ENCODE results near the gene TRIM17.

DNA sequence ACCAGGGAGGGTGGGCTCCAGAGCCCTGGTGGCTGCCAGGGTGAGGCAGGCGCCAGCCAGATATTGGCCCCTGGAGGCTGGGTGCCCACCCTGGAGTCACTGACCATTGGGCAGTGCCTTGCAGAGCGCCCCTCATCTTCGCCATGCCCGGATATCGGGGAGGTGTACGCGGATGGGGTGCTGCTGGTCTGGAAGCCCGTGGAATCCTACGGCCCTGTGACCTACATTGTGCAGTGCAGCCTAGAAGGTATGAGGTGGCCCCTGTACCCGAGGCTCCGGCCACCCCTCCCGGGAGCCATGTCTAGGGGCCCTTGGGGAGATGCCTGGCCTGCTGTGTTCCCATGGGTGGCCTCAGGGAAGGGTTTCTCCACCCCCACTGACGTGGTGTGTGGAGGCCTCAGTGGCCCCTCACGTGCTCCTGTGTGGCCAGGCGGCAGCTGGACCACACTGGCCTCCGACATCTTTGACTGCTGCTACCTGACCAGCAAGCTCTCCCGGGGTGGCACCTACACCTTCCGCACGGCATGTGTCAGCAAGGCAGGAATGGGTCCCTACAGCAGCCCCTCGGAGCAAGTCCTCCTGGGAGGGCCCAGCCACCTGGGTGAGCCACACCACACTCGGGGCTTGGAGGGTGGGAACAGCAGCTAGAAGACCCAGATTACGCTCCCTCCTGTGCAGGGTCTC lies 40.9 kb downstream of the TRIM17 start:
- TF ChIP-seq EZH2 (IDR thresholded peaks at IDR 0.05; ENCODE audit: low read depth, low read length, severe bottlenecking) (no peak), RAD21 (IDR thresholded peaks at IDR 0.05 in 1 of 2, conservative IDR thresholded peaks at IDR 0.05 in 1 of 2; ENCODE audit: low read depth in 2 of 2, low read length in 2 of 2) (no peak), CBX5 (IDR thresholded peaks at IDR 0.05; ENCODE audit: low read depth, low read length) (no peak), RFX5 (IDR thresholded peaks at IDR 0.05; ENCODE audit: borderline replicate concordance, low read depth, low read length) (no peak), POLR2AphosphoS5 (IDR thresholded peaks at IDR 0.05; ENCODE audit: low read depth, low read length) (no peak), JUN (IDR thresholded peaks at IDR 0.05; ENCODE audit: low read depth, low read length) (no peak), GTF2F1 (IDR thresholded peaks at IDR 0.05; ENCODE audit: borderline replicate concordance, low read depth, low read length) (no peak), POLR2A (IDR thresholded peaks at IDR 0.05; ENCODE audit: control extremely low read depth in 1 of 2, low read depth in 2 of 2, low read length in 2 of 2) (no peak)
- TF ChIP-seq, protein P1, sequence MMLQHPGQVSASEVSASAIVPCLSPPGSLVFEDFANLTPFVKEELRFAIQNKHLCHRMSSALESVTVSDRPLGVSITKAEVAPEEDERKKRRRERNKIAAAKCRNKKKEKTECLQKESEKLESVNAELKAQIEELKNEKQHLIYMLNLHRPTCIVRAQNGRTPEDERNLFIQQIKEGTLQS (IDR thresholded peaks at IDR 0.05; ENCODE audit: insufficient read depth, low read depth, low read length), result no peak
